GM23248 (cell line): ENCODE data around the gene SNAPC1.

ENCODE experiments used
- EZH2 ChIP-seq: fragments of 200-600 bp; sonication (generic); IDR thresholded peaks from 2 replicates; pipeline ENCODE4 v1.6.1; 2018; ENCODE audit warnings: antibody characterized with exemption, mild to moderate bottlenecking; ENCODE audit not compliant: insufficient read depth, poor library complexity, severe bottlenecking
- EZH2phosphoT487 ChIP-seq: fragments of 200-600 bp; sonication (generic); IDR thresholded peaks from 2 replicates; pipeline ENCODE4 v1.6.1; 2018; ENCODE audit warnings: antibody characterized with exemption, moderate library complexity, mild to moderate bottlenecking, low read depth; ENCODE audit not compliant: insufficient read depth

DNA sequence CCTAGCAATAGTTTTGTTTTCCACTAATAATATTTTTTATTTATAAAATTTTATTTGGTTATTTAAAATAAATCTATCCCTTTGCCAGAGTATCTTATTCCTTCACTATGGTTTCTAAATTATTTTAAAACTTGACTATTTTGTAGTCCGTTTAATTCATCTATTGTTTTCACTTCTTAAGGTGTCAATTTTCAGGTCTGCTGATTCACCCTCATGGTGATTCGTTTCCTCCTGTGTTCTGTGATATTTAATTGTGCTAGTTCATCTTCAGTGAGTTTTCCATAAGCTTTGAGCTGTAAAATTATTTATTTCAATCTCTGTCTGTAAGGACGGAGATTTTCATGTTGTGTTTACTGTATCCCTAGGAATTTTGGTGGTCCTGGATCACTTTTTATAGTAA, 70.6 kb downstream of the SNAPC1 start:
- no peak for TF ChIP-seq EZH2
- TF ChIP-seq EZH2phosphoT487, result no peak
